ENCODE data around the gene MSMO1. TPM values are rescaled to one million over a fixed set of nuclear protein-coding genes. Genes with fewer than 3 reads are reported as not detected.

The MSMO1 gene
- total RNA-seq, 1 donor from 2014 or later: 139 TPM

DNA sequence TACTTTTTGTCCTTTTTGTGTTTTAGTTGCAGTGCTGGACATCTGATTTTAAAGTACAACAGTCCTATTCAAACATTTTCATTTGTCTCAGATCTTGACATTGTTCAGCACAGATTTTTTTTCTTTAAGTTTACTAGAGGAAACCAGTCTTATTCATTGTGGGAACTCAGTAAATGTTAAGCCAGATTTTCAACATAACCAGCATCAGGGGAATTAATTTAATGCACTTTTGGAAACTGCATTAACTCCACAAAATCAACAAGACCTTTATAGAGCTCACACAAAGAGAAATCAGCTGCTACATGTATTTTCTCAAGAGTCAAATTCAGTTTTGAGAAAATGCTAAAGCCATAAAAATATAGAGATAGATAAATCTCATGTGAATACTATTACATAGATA lies 61.3 kb downstream of the MSMO1 start:
- Mint-ChIP-seq H3K36me3 (ENCODE audit: low read depth) (peaks cover 2% of the 10 kb centered on the region), H3K27me3 (ENCODE audit: low read depth) (no peaks in the 10 kb centered on the region), H3K4me1 (peaks cover 23% of the 10 kb centered on the region), H3K27ac (ENCODE audit: unreplicated experiment) (no peak overlapping the region), H3K9me3 (no peaks in the 10 kb centered on the region), H3K4me3 (no peak overlapping the region)
- DNase-seq (ENCODE audit: low read depth, low spot score): no peak
- TF ChIP-seq, protein P1, sequence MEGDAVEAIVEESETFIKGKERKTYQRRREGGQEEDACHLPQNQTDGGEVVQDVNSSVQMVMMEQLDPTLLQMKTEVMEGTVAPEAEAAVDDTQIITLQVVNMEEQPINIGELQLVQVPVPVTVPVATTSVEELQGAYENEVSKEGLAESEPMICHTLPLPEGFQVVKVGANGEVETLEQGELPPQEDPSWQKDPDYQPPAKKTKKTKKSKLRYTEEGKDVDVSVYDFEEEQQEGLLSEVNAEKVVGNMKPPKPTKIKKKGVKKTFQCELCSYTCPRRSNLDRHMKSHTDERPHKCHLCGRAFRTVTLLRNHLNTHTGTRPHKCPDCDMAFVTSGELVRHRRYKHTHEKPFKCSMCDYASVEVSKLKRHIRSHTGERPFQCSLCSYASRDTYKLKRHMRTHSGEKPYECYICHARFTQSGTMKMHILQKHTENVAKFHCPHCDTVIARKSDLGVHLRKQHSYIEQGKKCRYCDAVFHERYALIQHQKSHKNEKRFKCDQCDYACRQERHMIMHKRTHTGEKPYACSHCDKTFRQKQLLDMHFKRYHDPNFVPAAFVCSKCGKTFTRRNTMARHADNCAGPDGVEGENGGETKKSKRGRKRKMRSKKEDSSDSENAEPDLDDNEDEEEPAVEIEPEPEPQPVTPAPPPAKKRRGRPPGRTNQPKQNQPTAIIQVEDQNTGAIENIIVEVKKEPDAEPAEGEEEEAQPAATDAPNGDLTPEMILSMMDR (conservative IDR thresholded peaks at IDR 0.05): no peak

Small RNA genes lying within 50 kb of the gene (microRNA-seq; reads per million reads assigned to microRNA genes)
- not detected for gene MIR578

Other genes with a start within 250 kb of the MSMO1 start
- gene TMEM192, start 214.8 kb upstream of the MSMO1 start, total RNA-seq: 14.3 and 15.1 TPM in 2 replicates
- 14.9 and 17.4 TPM in 2 replicates for gene KLHL2, start 120.1 kb upstream of the MSMO1 start, total RNA-seq
- gene CPE, start 51.3 kb downstream of the MSMO1 start, total RNA-seq: 65.2 and 68.8 TPM in 2 replicates

All from neural crest cell (in vitro differentiated cells).